Measurements from ENCODE around the gene ZNF408. TPM values are rescaled to one million over a fixed set of nuclear protein-coding genes. Genes with fewer than 3 reads are reported as not detected.

Gene ZNF408
- total RNA-seq, 1 experiment from 2014 or later, result 7.4 TPM

DNA sequence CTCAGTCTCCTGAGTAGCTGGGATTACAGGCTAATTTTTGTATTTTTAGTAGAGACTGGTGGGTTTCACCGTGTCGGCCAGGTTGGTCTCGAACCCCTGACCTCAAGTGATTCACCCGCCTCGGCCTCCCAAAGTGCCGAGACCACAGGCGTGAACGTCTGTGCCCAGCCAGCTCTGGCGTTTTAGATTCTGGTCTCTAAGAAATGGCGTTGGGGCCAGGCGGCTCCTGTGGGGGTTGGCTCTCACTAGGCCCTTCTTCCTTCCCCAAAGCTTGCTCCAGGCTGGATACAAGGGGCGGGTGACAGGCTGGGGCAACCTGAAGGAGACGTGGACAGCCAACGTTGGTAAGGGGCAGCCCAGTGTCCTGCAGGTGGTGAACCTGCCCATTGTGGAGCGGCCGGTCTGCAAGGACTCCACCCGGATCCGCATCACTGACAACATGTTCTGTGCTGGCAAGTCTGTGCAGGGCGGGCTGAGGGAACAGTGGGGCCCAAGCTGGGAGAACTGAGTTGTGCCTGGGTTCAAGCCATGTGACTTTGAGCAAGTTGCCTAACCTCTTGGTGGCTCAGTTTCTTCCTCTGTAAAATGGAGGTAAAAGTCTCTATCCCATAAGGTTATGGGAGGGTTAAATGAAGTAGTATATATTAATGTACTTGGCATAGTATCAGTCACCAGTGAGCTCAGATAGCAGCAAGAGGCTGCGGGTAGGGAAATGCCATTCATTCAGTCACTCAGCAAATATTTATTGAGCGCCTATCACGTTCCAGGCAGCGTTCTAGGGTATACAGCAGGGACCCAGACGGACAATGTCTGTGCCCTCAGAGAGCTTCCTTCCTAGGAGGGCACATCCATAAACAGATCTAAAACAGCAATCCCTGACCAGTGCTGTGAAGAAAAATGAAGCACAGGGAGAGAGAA is 28.5 kb downstream of the ZNF408 start:
- peaks cover 1% of the 10 kb centered on the region for H3K4me1 ChIP-seq (ENCODE audit: low read length)
- no peaks in the 10 kb centered on the region for H3K27me3 ChIP-seq (ENCODE audit: low read length)
- no peak overlapping the region for H3K4me3 ChIP-seq (ENCODE audit: low read length)
- H3K79me2 ChIP-seq (ENCODE audit: low read length), result no peaks in the 10 kb centered on the region
- no peak for DNase-seq
- H3K4me2 ChIP-seq (ENCODE audit: low read depth, low read length, poor library complexity, severe bottlenecking), result no peak overlapping the region
- H3K27ac ChIP-seq (ENCODE audit: low read length), result no peak overlapping the region
- no peak overlapping the region for H3K9ac ChIP-seq (ENCODE audit: low read length)
- no peak overlapping the region for H2AFZ ChIP-seq (ENCODE audit: low read length)
- H3K9me2 ChIP-seq (replicated peaks; ENCODE audit: insufficient read depth, low read length), result no peaks in the 10 kb centered on the region
- no peaks in the 10 kb centered on the region for H4K20me1 ChIP-seq (ENCODE audit: insufficient read depth, low read depth, low read length)
- no peaks in the 10 kb centered on the region for H3K9me3 ChIP-seq (ENCODE audit: low read length)
- no peaks in the 10 kb centered on the region for H3K36me3 ChIP-seq (ENCODE audit: insufficient read depth, low read length)

DNA sequence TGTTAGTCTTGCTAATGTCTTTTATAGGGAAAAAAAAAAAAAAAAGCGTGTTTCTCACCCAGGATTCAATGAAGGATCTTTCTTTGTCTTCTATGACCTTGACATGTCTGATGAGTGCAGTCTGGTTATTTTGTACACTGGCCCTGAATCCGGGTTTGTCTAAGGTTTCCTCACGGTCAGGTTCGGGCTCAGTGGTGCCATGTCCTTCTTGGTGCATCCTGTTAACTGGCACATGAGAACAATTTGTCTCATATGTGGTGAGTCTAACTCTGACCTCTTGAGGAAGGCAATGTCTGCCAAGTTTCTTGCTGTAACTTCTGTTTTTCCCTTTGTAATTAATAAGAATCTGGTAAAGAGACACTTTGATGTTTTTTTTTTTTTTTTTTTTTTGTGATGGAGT is 30.7 kb downstream of the ZNF408 start:
- Histone ChIP-seq H3K4me2 (ENCODE audit: low read depth, low read length, poor library complexity, severe bottlenecking) (no peak overlapping the region), H3K79me2 (ENCODE audit: low read length) (no peaks in the 10 kb centered on the region), H3K4me1 (ENCODE audit: low read length) (no peaks in the 10 kb centered on the region), H3K27me3 (ENCODE audit: low read length) (no peaks in the 10 kb centered on the region), H3K9me2 (replicated peaks; ENCODE audit: insufficient read depth, low read length) (no peaks in the 10 kb centered on the region), H3K36me3 (ENCODE audit: insufficient read depth, low read length) (no peaks in the 10 kb centered on the region), H4K20me1 (ENCODE audit: insufficient read depth, low read depth, low read length) (no peaks in the 10 kb centered on the region), H3K9me3 (ENCODE audit: low read length) (no peaks in the 10 kb centered on the region), H3K4me3 (ENCODE audit: low read length) (no peak overlapping the region), H3K9ac (ENCODE audit: low read length) (no peak overlapping the region), H3K27ac (ENCODE audit: low read length) (no peak overlapping the region), H2AFZ (ENCODE audit: low read length) (no peak overlapping the region)
- DNase-seq, result no peak

DNA sequence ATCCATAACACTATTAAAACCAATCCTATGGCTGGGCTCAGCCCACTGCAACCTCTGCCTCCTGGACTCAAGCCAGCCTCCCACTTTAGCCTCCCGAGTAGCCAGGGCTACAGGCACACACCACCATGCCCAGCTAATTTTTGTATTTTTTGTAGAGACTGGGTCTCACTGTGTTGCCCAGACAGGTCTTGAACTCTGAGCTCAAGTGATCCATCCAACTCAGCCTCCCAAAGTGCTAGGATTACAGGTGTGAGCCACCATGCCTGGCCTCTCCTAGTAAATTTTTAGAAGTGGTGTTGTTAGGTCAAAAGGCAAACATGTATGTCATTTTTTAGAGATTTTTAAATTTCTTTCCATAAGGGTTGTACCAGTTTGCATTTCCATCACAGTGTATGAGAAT is 32.4 kb downstream of the ZNF408 start:
- Histone ChIP-seq H3K79me2 (ENCODE audit: low read length) (no peaks in the 10 kb centered on the region), H3K9me2 (replicated peaks; ENCODE audit: insufficient read depth, low read length) (no peaks in the 10 kb centered on the region), H3K9ac (ENCODE audit: low read length) (no peak overlapping the region), H3K27me3 (ENCODE audit: low read length) (no peaks in the 10 kb centered on the region), H4K20me1 (ENCODE audit: insufficient read depth, low read depth, low read length) (no peaks in the 10 kb centered on the region), H3K27ac (ENCODE audit: low read length) (no peak overlapping the region), H3K4me2 (ENCODE audit: low read depth, low read length, poor library complexity, severe bottlenecking) (no peak overlapping the region), H2AFZ (ENCODE audit: low read length) (no peak overlapping the region), H3K4me1 (ENCODE audit: low read length) (no peaks in the 10 kb centered on the region), H3K9me3 (ENCODE audit: low read length) (no peaks in the 10 kb centered on the region), H3K36me3 (ENCODE audit: insufficient read depth, low read length) (no peaks in the 10 kb centered on the region), H3K4me3 (ENCODE audit: low read length) (no peak overlapping the region)
- DNase-seq, result no peak

DNA sequence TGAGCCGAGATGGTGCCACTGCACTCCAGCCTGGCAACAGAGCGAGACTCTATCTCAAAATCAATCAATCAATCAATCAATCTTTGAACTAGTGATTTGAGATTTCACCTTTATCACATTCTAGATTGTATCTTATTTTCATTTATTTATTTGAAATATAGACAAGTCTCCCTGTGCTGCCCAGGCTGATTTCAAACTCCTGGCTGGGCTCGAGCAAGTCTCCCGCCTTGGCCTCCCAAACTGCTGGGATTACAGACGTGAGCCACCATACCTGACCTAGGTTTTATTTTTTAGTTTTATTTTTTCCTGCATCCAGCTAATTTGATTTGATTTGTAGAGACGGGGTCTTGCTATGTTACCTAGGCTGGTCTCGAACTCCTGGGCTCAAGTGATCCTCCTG is 35.3 kb downstream of the ZNF408 start:
- Histone ChIP-seq H3K79me2 (ENCODE audit: low read length) (no peaks in the 10 kb centered on the region), H3K4me3 (ENCODE audit: low read length) (no peak overlapping the region), H3K4me1 (ENCODE audit: low read length) (no peaks in the 10 kb centered on the region), H3K4me2 (ENCODE audit: low read depth, low read length, poor library complexity, severe bottlenecking) (no peak overlapping the region), H3K27ac (ENCODE audit: low read length) (no peak overlapping the region), H3K36me3 (ENCODE audit: insufficient read depth, low read length) (0 out of 2 replicates have a peak, but pooled peaks cover 2% of the 10 kb centered on the region), H3K9ac (ENCODE audit: low read length) (no peak overlapping the region), H3K9me2 (replicated peaks; ENCODE audit: insufficient read depth, low read length) (no peaks in the 10 kb centered on the region), H4K20me1 (ENCODE audit: insufficient read depth, low read depth, low read length) (no peaks in the 10 kb centered on the region), H2AFZ (ENCODE audit: low read length) (no peak overlapping the region), H3K9me3 (ENCODE audit: low read length) (no peaks in the 10 kb centered on the region), H3K27me3 (ENCODE audit: low read length) (no peaks in the 10 kb centered on the region)
- no peak for DNase-seq

- no peaks in the 10 kb centered on the region for H3K79me2 ChIP-seq (ENCODE audit: low read length)
Measured at GRCh38 chr11:46736615-46737014, 35.8 kb downstream of the ZNF408 start.

GRCh38 chr11:46737699-46738098 is 36.9 kb downstream of the ZNF408 start:
- H2AFZ ChIP-seq (ENCODE audit: low read length), result no peak overlapping the region
- no peaks in the 10 kb centered on the region for H3K79me2 ChIP-seq (ENCODE audit: low read length)
- H3K36me3 ChIP-seq (ENCODE audit: insufficient read depth, low read length), result peaks cover 16% of the 10 kb centered on the region
- no peak overlapping the region for H3K27ac ChIP-seq (ENCODE audit: low read length)
- DNase-seq, result no peak
- H3K9me3 ChIP-seq (ENCODE audit: low read length), result no peaks in the 10 kb centered on the region
- no peaks in the 10 kb centered on the region for H3K27me3 ChIP-seq (ENCODE audit: low read length)
- no peaks in the 10 kb centered on the region for H4K20me1 ChIP-seq (ENCODE audit: insufficient read depth, low read depth, low read length)
- no peaks in the 10 kb centered on the region for H3K9me2 ChIP-seq (replicated peaks; ENCODE audit: insufficient read depth, low read length)
- H3K9ac ChIP-seq (ENCODE audit: low read length), result no peak overlapping the region
- no peak overlapping the region for H3K4me2 ChIP-seq (ENCODE audit: low read depth, low read length, poor library complexity, severe bottlenecking)
- H3K4me3 ChIP-seq (ENCODE audit: low read length), result no peak overlapping the region
- H3K4me1 ChIP-seq (ENCODE audit: low read length), result no peaks in the 10 kb centered on the region

More at GRCh38 chr11:46736615-46737014, 35.8 kb downstream of the ZNF408 start:
- no peak overlapping the region for H3K4me3 ChIP-seq (ENCODE audit: low read length)
- no peak for DNase-seq
- H3K27me3 ChIP-seq (ENCODE audit: low read length), result no peaks in the 10 kb centered on the region
- no peaks in the 10 kb centered on the region for H3K4me1 ChIP-seq (ENCODE audit: low read length)
- H4K20me1 ChIP-seq (ENCODE audit: insufficient read depth, low read depth, low read length), result no peaks in the 10 kb centered on the region
- H3K4me2 ChIP-seq (ENCODE audit: low read depth, low read length, poor library complexity, severe bottlenecking), result no peak overlapping the region
- H3K27ac ChIP-seq (ENCODE audit: low read length), result no peak overlapping the region
- H3K36me3 ChIP-seq (ENCODE audit: insufficient read depth, low read length), result peaks cover 5% of the 10 kb centered on the region; the same call in 1 of the 2 replicates
- no peak overlapping the region for H3K9ac ChIP-seq (ENCODE audit: low read length)
- no peaks in the 10 kb centered on the region for H3K9me3 ChIP-seq (ENCODE audit: low read length)
- no peaks in the 10 kb centered on the region for H3K9me2 ChIP-seq (replicated peaks; ENCODE audit: insufficient read depth, low read length)
- H2AFZ ChIP-seq (ENCODE audit: low read length), result no peak overlapping the region

GRCh38 chr11:46738887-46739286 is 38.1 kb downstream of the ZNF408 start:
- no peak for DNase-seq
- Histone ChIP-seq H3K9me2 (replicated peaks; ENCODE audit: insufficient read depth, low read length) (no peaks in the 10 kb centered on the region), H3K4me1 (ENCODE audit: low read length) (no peaks in the 10 kb centered on the region)

GRCh38 chr11:46741600-46742484 is 41.0 kb downstream of the ZNF408 start:
- H3K4me3 ChIP-seq (ENCODE audit: low read length), result no peak overlapping the region
- H3K27ac ChIP-seq (ENCODE audit: low read length), result no peak overlapping the region
- no peaks in the 10 kb centered on the region for H3K9me3 ChIP-seq (ENCODE audit: low read length)
- H3K4me2 ChIP-seq (ENCODE audit: low read depth, low read length, poor library complexity, severe bottlenecking), result no peak overlapping the region
- no peaks in the 10 kb centered on the region for H3K4me1 ChIP-seq (ENCODE audit: low read length)
- H3K9ac ChIP-seq (ENCODE audit: low read length), result no peak overlapping the region
- no peaks in the 10 kb centered on the region for H3K27me3 ChIP-seq (ENCODE audit: low read length)
- no peaks in the 10 kb centered on the region for H3K9me2 ChIP-seq (replicated peaks; ENCODE audit: insufficient read depth, low read length)
- H3K79me2 ChIP-seq (ENCODE audit: low read length), result no peaks in the 10 kb centered on the region
- H2AFZ ChIP-seq (ENCODE audit: low read length), result no peak overlapping the region
- no peak for DNase-seq
- H4K20me1 ChIP-seq (ENCODE audit: insufficient read depth, low read depth, low read length), result no peaks in the 10 kb centered on the region
- peaks cover 52% of the 10 kb centered on the region for H3K36me3 ChIP-seq (ENCODE audit: insufficient read depth, low read length)

More at GRCh38 chr11:46738887-46739286, 38.1 kb downstream of the ZNF408 start:
- no peak overlapping the region for H3K9ac ChIP-seq (ENCODE audit: low read length)
- H3K27me3 ChIP-seq (ENCODE audit: low read length), result no peaks in the 10 kb centered on the region
- H2AFZ ChIP-seq (ENCODE audit: low read length), result no peak overlapping the region
- no peaks in the 10 kb centered on the region for H3K9me3 ChIP-seq (ENCODE audit: low read length)
- H3K79me2 ChIP-seq (ENCODE audit: low read length), result no peaks in the 10 kb centered on the region
- peaks cover 28% of the 10 kb centered on the region for H3K36me3 ChIP-seq (ENCODE audit: insufficient read depth, low read length)
- H4K20me1 ChIP-seq (ENCODE audit: insufficient read depth, low read depth, low read length), result no peaks in the 10 kb centered on the region
- H3K4me3 ChIP-seq (ENCODE audit: low read length), result no peak overlapping the region
- H3K4me2 ChIP-seq (ENCODE audit: low read depth, low read length, poor library complexity, severe bottlenecking), result no peak overlapping the region
- no peak overlapping the region for H3K27ac ChIP-seq (ENCODE audit: low read length)
